22Rv1 (cell line): ENCODE data around the gene PYDC1.
A peak's percentile ranks its signal among the peaks of the same experiment; 100 is the strongest.

Source experiments
- H3K27ac ChIP-seq: fragments of 450-650 bp; 2 replicates; pipeline ENCODE4 v1.5.1; 2017
- CTCF ChIP-seq: fragments of 450-650 bp; IDR thresholded peaks from 2 replicates; pipeline ENCODE4 v1.5.1; 2017; ENCODE audit warnings: mild to moderate bottlenecking
- ZFX ChIP-seq: fragments of 450-650 bp; IDR thresholded peaks from 2 replicates; pipeline ENCODE4 v1.6.1; 2017; ENCODE audit warnings: antibody characterized with exemption, borderline replicate concordance

The PYDC1 gene

GRCh38 chr16:31186176-31186575, 30.8 kb downstream of the PYDC1 start:
- no peak for TF ChIP-seq CTCF
- no peak for TF ChIP-seq ZFX
- H3K27ac ChIP-seq: no peak overlapping the region

DNA sequence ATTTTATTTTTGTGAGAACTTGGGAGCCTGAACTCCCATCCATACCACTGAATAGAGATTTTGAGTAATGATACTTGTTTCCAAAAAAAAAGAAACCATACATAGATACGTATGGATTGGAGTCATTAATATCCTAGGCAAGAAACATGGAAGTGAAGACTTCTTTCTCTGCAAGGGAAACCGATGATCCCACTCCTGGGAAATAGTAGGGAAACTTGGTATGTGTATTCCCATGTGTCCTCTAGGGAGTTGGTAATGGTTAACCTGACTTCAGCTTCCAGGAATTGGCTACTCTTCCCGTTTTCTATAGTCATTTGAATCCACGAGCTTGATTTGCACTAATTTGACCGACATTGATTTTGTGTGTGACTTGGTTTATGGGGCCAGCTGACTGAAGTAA, 31.6 kb downstream of the PYDC1 start:
- H3K27ac ChIP-seq: no peak overlapping the region
- no peak for TF ChIP-seq ZFX
- no peak for TF ChIP-seq CTCF

DNA sequence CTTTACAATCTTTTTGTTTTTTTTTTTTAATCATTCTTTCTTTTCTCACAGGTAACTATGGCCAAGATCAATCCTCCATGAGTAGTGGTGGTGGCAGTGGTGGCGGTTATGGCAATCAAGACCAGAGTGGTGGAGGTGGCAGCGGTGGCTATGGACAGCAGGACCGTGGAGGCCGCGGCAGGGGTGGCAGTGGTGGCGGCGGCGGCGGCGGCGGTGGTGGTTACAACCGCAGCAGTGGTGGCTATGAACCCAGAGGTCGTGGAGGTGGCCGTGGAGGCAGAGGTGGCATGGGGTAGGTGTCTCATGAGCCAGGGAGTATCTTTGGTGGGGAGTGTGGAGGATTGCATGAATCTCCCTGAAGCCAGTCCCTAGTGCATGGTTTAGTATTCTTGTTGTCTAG, 32.0 kb downstream of the PYDC1 start:
- H3K27ac ChIP-seq: no peak overlapping the region
- TF ChIP-seq CTCF (no peak), ZFX (no peak)

- TF ChIP-seq CTCF (no peak), ZFX (no peak)
- H3K27ac ChIP-seq: no peak overlapping the region
Measured at GRCh38 chr16:31183432-31184428, 33.2 kb downstream of the PYDC1 start.

DNA sequence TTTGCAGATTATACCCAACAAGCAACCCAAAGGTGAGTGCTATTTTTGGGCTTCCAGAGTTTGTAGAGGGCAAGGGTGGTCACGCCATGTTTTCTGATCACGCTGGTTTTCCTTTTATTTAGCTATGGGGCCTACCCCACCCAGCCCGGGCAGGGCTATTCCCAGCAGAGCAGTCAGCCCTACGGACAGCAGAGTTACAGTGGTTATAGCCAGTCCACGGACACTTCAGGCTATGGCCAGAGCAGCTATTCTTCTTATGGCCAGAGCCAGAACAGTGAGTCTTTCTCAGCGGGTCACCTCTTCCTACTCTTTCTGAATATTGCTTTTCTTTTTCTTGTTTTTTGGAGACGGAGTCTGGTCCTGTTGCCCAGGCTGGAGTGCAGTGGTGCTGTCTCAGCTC, 34.5 kb downstream of the PYDC1 start:
- no peak overlapping the region for H3K27ac ChIP-seq
- TF ChIP-seq ZFX (no peak), CTCF (no peak)

DNA sequence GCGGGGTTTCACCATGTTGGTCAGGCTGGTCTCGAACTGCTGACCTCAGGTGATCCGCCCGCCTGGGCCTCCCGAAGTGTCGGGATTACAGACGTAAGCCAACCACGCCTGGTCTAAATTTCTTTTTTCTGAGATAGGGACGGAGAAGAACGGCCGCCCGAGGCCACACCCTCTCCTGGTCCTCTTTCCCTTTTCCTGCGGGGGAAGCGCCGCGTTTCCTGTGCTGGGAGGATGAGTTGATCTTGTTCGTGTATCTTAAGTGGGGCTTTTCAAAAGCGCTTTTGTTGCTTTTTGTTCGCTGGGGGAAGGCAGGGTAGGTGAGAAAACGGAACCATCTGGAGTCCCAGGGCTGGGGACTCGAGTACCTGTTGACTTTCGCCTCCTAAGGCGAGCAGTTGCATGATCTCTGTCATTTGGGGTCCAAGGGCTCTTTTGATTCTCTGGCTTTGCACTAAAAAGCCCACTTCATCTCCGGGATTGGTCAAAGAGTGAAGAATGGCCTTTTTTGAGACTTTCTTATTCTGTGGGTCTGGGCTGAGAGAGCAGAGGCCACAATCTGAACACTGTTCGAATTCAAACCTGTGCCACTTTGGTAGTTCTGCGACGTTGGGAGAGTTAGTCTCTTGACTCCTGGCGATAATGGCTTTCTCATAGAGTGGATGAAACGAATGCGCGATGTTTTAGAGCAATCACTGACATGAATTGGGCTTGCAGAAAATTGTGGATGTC, 35.7 kb downstream of the PYDC1 start:
- H3K27ac ChIP-seq: peak overlapping the region; percentile 94
- no peak for TF ChIP-seq ZFX
- no peak for TF ChIP-seq CTCF

GRCh38 chr16:31179747-31180459, 37.0 kb downstream of the PYDC1 start, which contains the start of gene FUS:
FUS (plus strand) TSS chr16:31180139; CDS start chr16:31180215, 76 bp downstream.
- H3K27ac ChIP-seq: peak within 1 kb of the TSS; percentile 94
- TF ChIP-seq ZFX: no peak
- no peak for TF ChIP-seq CTCF
